ENCODE data around the gene CIBAR2.

Gene CIBAR2

DNA sequence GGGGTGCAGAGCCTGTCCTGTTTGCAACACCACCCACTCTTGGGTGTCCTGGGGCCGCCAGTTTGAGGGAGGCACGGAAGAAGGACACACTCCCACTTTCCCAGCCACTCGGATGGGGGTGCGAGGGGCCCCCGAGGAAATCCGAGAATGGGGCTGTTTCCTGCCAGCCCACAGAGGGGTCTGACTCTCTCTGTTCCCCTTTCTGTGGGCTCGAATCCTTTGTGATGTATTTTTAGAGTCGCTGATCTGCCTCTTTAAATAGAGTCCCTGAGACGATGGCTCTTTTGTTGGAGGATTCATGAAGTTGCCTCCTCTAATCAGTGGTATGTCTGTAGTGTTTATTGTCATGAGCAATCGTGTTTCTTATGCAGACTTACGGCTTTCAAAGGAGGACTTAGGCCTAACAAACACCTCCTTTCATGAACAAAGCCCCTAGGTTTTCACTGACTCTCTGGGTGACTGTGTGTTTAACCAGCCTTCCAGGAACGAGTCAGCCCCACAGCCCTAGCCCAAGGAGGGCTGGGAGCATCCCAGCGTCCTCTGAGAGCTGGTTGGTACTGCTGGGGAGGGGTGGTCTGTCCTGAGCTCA, 29.1 kb downstream of the CIBAR2 start:
- DNase-seq (ENCODE audit: low spot score) = no peak

DNA sequence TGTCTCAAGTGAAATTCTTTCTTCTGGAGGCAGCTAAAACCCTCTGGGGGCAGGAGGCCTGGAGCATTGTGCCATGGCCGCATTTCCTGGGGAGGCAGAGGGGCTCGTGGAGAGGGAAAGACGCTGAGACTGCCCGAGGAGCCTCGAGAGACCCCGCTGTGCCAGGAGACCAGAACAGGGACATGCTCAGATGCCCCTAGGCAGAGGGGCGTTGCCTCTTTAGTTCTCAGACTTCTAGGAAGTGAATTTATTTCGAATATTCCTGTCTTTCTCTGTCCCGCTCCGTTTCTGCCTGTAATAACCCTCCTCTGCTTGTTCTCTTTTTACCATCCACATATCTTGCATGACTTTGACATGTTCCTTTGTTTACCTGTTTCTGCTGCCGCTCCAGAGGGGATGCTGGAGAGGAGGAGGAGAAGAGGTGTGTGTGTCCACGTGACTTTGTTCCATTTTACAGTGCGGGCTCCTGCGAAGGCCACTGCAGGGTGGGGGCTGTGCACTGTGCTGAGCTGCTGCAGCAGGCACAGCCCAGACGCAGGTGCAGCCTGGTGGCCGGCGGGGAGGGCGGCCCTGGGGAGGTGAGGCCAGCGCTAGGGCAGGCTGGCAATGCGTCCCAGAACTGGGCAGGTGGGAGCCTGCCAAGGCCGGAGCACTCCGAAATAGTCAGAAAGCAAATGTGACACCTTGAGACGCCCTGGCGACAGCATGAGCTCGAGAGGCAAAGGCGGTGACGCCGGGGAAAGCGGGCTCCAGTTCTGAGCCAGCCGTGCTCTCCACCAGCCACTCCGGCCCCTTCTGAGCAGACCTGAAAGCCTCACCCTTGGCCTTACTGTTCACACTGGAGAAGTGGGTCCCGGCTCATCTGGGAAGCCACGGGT, 29.9 kb downstream of the CIBAR2 start:
- DNase-seq (ENCODE audit: low spot score) = no peak

DNA sequence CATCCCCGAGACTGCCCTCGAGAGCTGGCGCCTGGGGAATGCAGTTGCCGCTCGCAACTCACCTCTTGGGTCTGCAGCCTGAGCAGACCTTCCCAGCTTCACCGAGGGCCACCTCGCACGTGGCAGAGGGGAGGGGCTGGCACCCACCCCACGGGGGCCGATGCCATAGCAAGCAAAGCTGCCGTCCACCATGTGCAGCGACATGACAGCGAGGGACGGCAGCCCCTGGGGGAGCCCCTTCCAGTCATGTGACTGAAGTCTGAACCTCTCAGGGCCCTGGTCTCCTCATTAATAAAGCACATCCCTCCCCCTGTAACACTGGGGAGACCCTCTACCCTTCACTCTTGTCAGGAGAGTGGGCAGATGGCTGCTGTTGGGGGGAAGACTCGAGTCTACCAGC, 30.5 kb downstream of the CIBAR2 start:
- no peak for DNase-seq (ENCODE audit: low spot score)

DNA sequence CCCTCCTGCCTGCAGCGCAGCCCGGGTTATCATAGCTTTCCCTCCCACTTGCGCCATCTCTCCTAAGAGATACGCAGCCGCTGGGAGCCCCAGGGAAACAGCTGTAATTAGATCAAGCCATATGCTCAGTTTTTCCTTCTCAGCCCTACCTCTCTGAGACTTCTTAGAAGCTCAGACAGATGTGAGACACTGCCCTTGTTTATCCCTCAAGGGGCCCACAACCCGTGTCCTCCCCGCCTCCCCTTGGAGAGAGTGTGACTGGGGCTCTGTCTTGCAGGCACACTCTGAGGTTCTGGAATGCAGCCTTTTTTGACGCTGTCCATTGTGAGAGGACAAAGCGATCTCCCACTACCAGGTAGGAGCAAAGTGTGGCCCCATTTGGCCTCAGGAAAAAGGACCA, 31.2 kb downstream of the CIBAR2 start:
- no peak for DNase-seq (ENCODE audit: low spot score)

DNA sequence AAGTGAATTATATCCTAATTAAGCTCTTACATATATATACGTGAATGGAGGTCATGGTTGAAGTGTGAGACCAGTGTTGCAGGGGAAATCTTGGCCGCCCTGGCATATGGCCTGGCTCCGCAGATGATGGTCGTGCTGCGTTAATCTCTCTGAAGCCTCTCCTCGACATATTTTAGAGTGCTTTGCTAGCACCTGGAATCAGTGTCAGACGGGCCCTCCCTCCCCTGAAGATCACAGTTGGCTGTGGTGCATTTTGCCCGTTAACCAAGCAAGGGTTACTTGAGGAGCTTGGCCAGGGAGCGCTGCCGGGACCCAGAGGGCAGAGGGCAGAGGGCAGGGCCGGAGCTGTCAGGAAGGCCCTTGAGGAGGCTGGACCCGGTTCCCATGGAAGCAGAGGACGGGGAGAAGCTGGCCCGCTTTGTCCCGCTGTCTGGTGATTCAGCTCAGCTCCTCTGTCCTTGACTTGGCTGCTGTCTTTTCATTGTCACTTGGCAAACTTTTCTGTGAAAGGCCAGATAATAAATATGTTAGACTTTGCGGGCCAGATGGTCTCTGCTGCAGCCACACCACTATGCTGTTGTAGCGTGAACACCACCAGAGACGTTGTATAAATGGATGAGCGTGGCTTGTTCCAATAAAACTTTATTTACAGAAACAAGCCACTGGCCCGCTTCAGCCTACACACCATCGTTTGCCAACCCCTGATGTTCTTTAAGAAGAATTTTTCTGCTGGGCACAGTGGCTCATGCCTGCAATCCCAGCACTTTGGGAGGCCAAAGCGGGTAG, 32.3 kb downstream of the CIBAR2 start:
- DNase-seq (ENCODE audit: low spot score) = no peak

DNA sequence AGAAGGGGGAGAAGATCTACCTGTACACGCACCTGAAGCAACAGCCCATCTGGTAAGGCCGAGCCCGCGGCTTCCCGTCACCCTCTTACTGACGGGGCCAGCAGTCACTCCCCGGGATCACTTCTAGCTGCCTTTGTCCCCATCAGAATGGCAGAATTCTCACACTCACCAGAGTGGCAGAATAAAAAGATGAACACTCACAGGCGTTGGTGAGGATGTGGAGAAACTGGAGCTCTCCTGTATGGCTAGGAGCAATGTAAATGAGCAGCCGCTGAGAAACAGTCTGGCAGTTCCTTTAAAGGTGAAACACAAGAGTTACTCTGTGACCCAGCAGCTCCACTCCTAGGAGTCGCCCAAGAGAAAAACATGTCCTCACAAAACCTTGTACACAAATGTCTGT, 33.3 kb downstream of the CIBAR2 start:
- DNase-seq (ENCODE audit: low spot score) = no peak

DNA sequence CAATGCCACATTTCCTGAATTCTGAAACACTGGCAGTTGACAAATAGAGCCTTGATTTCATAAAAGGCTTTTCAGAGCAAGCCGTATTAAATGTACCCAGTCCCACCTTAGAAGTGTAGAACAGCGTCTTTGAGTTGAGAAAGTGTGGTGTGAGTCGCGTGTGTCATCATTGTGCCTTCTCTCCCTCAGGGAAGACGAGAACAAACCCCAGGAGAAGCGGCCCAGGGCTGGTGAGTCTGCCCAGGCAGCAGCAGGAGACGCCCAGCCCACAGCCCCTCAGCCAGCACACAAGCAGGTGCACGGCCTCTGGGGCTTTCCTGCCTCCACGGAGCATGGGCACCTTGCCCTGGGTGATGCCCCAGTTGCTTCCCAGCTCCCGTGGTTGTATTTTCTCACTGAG, 34.0 kb downstream of the CIBAR2 start:
- no peak for DNase-seq (ENCODE audit: low spot score)

DNA sequence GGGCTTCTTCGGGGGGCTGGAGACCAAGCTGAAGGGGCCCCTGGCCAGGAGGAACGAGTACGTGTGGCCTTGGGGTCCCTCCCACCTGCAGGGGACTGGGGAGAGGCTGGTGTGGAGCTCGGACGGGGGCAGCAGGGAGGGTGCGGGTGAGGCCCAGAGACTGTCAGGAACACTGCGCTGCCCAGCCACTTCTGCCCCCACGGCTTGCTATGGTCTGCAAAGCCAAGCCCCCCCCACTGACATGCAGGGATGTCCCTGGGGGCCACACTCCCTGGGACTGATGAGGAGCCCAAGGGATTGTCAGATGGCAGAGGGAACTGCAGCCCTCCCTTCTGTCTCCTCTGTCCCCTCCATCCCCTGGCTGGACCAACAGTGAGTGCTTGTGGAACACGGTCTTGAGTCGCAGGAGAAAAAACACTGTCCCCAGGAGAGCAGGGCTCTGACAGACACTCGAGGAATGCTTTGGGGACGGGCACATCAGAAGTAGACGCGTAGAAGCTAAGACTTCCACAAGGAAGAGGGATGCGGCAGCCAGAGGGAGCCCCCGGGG, 34.6 kb downstream of the CIBAR2 start:
- DNase-seq (ENCODE audit: low spot score) = no peak

DNA sequence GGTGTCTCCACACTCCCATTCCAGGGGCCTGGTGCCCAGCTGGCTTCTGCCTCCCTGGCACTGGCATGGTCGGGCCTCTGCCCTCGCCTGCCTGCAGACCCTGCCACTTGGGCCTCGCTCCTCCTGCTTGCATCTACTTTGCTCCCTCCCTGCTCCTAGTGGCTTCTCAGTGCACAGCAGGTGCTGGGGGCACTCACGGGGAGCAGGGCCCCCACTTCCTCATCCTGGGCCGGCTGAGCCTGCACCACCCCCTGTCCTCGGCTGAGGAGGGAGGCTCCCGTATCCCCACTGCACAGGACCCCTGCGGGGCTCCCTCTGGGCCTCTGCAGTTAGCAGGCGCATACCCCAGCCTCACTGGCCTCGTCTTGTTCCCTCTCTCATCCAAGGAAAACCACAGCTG, 35.2 kb downstream of the CIBAR2 start:
- no peak for DNase-seq (ENCODE audit: low spot score)

DNA sequence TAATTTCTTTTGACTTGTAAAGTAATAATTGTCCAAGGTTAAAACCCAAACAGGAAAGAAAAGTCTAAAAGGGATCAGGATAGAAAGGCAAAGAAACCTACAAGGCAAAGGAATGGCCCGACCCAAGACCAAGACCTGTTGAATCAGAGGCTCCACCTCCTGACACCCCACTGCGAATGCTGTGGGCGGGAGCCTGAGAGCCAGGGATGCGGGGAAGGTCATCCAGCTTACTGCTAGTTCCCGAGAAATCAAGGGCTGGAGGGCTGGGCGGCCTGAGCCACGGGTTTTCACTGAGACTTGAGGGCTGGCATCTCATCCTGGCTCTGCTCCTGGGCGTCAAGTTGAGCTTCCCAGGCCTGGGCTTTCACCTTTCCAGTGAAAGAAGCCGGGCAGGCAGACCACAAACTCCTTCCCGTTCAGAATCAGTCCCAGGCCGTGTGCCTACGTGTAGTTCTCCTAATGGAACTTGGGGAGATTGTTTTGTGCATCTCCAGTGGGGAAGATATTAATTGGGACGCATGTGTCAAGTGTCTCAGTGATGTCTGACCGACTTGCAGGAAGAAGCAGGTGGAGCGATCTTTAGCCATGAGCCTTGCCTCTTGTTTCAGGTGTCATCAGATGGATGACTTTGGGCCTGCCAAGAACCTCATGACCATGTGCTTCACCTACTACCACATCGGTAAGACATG, 36.9 kb downstream of the CIBAR2 start:
- DNase-seq (ENCODE audit: low spot score) = no peak

DNA sequence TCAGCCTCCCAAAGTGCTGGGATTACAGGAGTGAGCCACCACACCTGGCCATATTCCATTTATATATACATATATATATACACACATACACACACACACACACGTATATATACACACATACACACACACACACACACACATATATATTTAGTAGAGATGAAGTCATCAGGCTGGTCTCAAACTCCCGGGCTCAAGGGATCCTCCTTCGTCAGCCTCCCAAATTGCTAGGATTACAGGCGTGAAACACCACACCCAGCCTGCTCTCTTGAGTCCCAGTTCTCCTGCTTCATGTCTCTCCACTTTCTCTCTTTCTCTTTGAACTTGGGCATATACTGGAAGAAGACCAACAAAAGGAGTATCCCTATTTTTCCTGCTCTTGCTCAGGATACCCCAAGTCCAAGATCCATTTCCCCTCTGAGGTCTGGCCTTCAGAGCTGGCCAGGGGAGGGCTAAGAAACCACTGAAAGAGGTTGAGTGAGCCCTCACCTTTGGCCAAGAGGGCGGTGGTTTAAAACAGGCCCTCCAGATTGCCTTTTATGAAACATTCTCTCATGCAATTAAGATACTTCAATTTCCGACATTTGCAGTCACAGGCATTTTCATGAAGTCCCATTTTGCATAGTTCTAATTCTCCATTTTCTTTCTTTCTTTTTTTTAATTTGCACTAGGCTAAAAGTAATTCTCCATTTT, 37.9 kb downstream of the CIBAR2 start:
- no peak for DNase-seq (ENCODE audit: low spot score)

DNA sequence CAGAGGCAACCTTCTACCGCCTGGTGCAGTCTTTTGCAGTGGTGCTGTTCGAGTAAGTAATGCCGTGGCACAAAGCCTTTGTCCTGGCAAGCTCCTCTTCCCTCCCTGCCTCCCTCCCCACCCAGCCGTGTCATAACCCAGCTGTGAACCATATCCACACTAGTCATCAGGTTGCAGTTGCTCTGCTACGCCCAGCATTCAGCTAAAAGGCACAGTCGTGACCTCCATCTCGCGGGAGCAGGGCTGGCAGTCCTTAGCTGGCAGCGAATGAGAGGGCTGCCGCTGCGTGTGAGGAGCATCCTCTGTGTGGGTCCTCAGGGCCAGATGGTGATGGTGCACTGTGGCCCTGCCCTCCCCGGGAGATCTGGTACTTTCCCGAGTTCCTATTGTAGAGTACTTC, 39.3 kb downstream of the CIBAR2 start:
- no peak for DNase-seq (ENCODE audit: low spot score)

DNA sequence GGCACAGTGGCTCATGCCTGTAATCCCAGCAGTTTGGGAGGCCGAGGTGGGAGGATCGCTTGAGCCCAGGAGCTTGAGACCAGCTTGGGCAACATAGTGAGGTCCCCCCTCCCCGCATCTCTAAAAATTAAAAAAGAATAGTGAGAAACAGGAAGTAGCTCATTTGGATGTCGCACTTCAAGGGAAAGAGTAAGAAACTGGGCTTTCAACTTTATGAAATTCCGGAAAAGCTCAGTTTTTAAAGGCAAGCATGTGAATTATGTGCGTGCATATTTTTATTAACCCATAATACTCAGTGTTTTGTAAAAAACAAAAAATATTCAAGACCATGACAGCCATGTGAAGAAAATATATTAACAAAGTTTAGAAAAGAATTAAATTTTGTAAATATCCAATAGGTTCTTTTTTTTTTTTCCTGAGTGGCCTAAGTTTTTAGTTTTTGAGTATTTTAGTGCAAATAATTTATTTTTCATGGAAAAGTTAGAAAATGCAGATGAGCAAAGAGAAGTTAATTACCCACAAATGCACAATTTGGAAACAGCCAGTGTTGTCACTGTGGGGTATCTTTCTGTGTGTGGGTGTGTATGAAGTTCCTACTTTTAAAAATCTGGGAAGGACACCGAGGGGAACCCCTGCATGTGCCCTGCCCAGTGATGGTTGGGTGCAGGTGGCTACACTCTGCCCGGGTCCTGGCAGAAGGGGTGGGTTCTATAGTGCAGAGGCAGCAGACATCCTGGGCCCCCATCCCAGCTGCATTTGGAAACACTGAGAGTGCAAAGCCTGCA, 40.0 kb downstream of the CIBAR2 start:
- DNase-seq (ENCODE audit: low spot score) = no peak

DNA sequence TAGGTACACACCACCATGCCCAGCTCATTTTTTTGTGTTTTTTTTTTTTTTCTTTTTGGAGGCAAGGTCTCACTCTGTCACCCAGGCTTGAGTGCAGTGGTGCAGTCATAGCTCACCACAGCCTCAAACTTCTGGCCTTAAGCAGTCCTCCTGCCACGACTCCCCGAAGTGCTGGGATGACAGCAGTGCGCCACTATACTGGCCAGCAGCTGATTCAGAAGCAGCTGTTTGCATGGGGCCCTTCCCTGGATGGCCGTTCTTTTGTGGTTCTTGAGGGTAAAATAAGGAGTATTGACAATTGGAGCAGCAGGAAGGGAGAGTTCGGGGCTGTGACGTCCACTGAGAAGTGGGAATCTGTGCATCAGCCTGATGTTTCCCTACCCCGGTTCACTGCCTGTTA, 43.1 kb downstream of the CIBAR2 start:
- no peak for DNase-seq (ENCODE audit: low spot score)

DNA sequence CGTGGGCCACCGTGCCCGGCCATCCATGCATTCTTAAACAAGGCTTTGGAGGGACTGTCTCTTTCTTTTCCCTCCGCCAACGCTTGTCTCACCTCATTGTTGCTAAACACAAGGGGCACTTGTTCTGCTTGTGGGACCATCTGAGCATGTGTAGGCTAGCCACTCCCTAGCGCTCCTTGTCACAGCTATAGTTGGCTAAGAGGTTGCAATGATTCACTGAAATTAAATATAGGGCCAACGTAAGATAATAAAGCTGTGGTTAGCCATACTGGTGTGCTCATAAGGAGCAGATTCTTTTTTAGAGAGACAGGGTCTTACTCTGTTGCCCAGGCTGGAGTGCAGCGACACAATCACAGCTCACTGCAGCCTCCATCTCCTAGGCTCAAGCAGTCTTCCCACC, 43.5 kb downstream of the CIBAR2 start:
- no peak for DNase-seq (ENCODE audit: low spot score)

DNA sequence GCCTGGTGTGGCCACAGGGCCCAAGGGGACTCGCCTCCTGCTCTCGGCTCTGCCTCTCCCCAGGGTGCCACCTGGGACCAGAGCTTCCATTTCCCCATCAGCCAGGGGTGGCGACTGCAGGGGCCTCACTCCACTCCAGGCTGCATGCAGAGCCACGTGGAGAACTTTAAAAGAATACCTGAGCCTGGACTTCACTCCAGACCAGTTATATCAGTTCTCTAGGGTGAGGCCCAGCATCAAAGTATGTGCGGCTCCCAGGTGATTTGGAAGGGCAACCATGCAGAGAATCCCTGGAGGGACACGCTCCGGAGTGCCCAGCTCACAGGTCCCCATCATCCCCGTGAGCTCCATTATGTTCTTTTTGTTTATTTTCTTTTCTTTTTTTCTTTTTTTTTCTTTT, 44.8 kb downstream of the CIBAR2 start:
- no peak for DNase-seq (ENCODE audit: low spot score)

DNA sequence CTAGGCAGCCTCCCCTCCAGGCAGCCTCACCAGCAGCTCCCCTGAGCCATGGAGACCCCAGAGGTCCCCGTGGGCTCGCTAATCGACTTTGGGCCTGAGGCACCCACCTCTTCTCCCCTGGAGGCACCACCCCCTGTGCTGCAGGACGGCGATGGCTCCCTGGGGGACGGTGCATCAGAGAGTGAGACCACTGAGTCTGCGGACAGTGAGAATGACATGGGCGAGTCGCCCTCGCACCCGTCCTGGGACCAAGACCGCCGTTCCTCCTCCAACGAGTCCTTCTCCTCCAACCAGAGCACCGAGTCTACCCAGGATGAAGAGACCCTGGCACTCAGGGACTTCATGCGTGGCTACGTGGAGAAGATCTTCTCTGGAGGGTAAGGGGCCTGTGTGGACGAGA, 45.2 kb downstream of the CIBAR2 start:
- DNase-seq (ENCODE audit: low spot score) = no peak

DNA sequence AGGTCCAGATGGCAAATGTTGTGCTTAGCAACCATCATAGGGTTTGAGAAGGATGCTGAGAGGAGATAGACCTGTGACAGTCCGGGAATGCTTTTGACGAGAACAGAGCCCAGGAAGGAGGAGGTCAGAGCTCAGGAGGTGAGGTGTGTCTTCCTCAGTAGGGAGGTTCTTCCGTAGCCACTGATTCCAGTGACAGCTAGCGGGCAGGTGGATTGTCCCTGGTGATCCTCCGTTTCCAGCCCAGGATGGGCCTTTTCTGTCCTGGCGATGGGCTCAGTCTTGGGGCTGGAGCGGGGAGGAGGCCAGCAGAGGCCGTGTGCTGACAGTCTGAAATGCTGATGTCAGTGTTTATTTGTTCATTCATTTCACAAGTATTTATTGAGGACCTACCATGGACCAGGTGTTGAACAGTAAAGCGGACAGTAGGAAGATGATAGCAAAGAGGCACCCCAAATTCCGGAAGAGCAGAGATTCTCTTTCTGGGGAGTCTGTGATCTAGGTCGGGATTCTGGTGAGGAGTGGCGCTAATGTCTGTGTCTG, 45.9 kb downstream of the CIBAR2 start:
- DNase-seq (ENCODE audit: low spot score) = no peak

DNA sequence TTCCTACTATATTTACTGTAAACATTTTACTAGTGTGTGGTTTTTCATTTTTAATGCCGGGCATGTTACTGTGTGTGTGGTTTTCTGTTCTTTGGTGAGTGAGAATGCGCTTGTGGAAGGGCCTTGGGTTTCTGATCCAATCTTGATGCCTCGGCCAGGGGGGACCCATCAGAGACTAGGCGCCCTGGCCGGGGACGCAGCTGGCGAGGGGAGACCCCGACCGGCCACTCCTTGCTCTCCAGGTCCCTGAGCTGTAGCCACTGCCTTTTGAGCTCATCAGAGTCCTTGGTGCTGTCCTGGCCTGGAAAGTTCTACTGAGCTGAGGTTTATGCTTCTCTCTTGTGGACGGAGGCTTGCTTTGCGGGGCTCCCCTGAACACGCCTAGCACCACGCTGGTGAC, 47.2 kb downstream of the CIBAR2 start:
- DNase-seq (ENCODE audit: low spot score) = no peak

DNA sequence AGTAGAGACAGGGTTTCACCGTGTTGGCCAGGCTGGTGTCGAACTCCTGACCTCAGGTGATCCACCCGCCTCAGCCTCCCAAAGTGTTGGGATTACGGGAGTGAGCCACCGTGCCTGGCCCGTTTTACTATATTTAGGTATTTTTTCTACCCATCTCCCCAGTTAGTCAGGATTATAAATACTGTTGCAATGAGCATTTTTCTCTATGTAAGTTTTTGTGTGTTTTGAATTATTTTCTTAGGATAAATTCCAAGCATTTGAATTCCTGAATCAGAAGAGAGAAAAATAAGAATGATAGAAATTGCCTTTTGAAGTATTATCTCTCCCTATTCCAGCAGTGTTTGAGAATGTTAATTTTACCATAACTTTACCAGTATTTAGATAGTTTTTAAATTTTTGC, 48.1 kb downstream of the CIBAR2 start:
- DNase-seq (ENCODE audit: low spot score) = no peak

DNA sequence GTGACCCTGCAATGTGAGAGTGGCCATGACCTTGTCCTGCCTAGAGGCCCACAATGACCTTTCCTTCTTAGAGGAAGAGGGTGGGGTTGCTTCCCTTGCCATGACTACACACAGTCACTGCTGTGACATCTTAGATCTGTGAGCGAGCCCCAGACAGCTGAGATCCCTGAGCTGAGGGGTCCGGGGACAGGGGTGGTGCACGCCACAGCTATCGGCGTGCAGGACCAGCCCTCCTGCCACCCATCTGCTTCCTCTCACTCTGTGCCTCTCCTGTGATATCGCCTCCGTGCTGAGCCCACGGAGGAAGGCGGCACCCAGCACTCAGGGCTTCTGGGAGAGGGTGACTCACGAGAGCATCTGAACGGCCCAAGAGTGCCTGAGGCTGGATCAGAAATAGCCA, 49.4 kb downstream of the CIBAR2 start:
- no peak for DNase-seq (ENCODE audit: low spot score)
